ENCODE results near the gene ATP8B4. TPM values are rescaled to one million over a fixed set of nuclear protein-coding genes. Genes with fewer than 3 reads are reported as not detected.
"Not testable (repeated sequence)": the region's sequence is repeated elsewhere in the genome, so short reads cannot be mapped to it uniquely, and the experiment has no call there.

Gene ATP8B4
- total RNA-seq, 1 donor, result 90.2 TPM

- no peak overlapping the region for H3K4me3 ChIP-seq (ENCODE audit: low read depth, low read length)
- DNase-seq (ENCODE audit: low read depth), result no peak
- TF ChIP-seq CTCF (IDR thresholded peaks at IDR 0.05; ENCODE audit: insufficient read depth, low read depth, low read length), result no peak
Observed at GRCh38 chr15:50163719-50164410, 44.8 kb upstream of the ATP8B4 start.

GRCh38 chr15:50162969-50163718 lies 44.1 kb upstream of the ATP8B4 start:
- no peak overlapping the region for H3K4me3 ChIP-seq (ENCODE audit: low read depth, low read length)
- no peak for DNase-seq (ENCODE audit: low read depth)
- no peak for TF ChIP-seq CTCF (IDR thresholded peaks at IDR 0.05; ENCODE audit: insufficient read depth, low read depth, low read length)

DNA sequence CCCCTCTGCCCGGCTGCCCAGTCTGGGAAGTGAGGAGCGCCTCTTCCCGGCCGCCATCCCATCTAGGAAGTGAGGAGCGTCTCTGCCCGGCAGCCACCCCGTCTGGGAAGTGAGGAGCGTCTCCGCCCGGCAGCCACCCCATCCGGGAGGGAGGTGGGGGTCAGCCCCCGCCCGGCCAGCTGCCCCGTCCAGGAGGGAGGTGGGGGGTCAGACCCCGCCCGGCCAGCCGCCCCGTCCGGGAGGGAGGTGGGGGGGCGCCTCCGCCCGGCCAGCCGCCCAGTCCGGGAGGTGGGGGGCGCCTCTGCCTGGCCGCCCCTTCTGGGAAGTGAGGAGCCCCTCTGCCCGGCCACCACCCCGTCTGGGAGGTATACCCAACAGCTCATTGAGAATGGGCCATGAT lies 39.2 kb upstream of the ATP8B4 start:
- H3K4me3 ChIP-seq (ENCODE audit: low read depth, low read length); DNase-seq (ENCODE audit: low read depth): not testable (repeated sequence)

- no peak for DNase-seq (ENCODE audit: low read depth)
- no peak for TF ChIP-seq CTCF (IDR thresholded peaks at IDR 0.05; ENCODE audit: insufficient read depth, low read depth, low read length)
- no peak overlapping the region for H3K4me3 ChIP-seq (ENCODE audit: low read depth, low read length)
Observed at GRCh38 chr15:50151476-50151875, 32.4 kb upstream of the ATP8B4 start.

- no peak for DNase-seq (ENCODE audit: low read depth)
- TF ChIP-seq CTCF (IDR thresholded peaks at IDR 0.05; ENCODE audit: insufficient read depth, low read depth, low read length), result no peak
- H3K4me3 ChIP-seq (ENCODE audit: low read depth, low read length), result no peak overlapping the region
Observed at GRCh38 chr15:50150851-50151250, 31.8 kb upstream of the ATP8B4 start.

DNA sequence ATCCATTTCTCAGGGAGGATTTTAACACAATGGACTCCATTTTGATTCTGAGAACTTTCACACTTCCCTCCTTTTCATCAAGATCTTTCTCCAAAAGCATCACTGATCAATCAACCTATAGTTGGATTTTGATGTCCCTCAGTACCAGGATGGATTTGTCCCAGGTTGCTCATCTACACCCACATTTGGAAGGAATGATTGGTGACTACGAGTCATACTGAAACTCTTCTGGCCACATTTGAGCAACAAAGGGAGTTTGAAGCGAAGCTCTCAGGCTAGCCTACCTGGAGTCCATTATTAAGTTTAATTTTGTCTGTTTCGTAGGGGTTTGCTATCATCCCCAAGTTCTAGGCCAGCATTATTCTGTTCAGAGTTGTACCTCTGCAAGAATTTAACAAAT lies 31.3 kb upstream of the ATP8B4 start:
- TF ChIP-seq CTCF (IDR thresholded peaks at IDR 0.05; ENCODE audit: insufficient read depth, low read depth, low read length), result no peak
- H3K4me3 ChIP-seq (ENCODE audit: low read depth, low read length), result no peak overlapping the region
- no peak for DNase-seq (ENCODE audit: low read depth)

GRCh38 chr15:50149090-50149489 lies 30.1 kb upstream of the ATP8B4 start:
- no peak for DNase-seq (ENCODE audit: low read depth)

More at GRCh38 chr15:50149090-50149489, 30.1 kb upstream of the ATP8B4 start:
- H3K4me3 ChIP-seq (ENCODE audit: low read depth, low read length), result no peak overlapping the region
- TF ChIP-seq CTCF (IDR thresholded peaks at IDR 0.05; ENCODE audit: insufficient read depth, low read depth, low read length), result no peak
